ENCODE data around the gene SEC23IP. TPM values are rescaled to one million over a fixed set of nuclear protein-coding genes. Genes with fewer than 3 reads are reported as not detected.

Gene SEC23IP
- total RNA-seq, 2 donors from 2014 or later: 14.5 to 16.4 TPM

DNA sequence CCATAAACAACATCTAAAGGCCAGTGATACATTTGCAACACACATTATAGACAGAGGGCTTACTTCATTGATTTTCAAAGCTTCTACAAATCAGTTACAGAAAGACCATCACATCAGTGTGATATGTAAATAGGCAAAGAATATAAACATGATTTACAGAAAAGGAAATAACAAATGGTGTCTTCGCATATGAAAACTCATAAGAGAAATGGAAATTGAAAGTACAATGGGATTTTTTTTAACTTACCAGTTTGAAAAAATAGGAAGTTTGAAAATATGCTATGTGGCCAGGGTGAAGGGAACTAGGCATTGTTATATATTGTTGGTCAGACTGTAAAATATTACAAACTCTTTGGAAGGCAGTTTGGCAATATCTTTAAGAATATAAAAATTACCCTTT lies 27.3 kb downstream of the SEC23IP start:
- Histone ChIP-seq H3K27ac (no peak overlapping the region), H3K27me3 (no peaks in the 10 kb centered on the region), H3K9me3 (no peaks in the 10 kb centered on the region), H3K4me1 (no peaks in the 10 kb centered on the region), H3K36me3 (peaks cover 73% of the 10 kb centered on the region), H3K4me3 (no peak overlapping the region)
- TF ChIP-seq, protein P1, sequence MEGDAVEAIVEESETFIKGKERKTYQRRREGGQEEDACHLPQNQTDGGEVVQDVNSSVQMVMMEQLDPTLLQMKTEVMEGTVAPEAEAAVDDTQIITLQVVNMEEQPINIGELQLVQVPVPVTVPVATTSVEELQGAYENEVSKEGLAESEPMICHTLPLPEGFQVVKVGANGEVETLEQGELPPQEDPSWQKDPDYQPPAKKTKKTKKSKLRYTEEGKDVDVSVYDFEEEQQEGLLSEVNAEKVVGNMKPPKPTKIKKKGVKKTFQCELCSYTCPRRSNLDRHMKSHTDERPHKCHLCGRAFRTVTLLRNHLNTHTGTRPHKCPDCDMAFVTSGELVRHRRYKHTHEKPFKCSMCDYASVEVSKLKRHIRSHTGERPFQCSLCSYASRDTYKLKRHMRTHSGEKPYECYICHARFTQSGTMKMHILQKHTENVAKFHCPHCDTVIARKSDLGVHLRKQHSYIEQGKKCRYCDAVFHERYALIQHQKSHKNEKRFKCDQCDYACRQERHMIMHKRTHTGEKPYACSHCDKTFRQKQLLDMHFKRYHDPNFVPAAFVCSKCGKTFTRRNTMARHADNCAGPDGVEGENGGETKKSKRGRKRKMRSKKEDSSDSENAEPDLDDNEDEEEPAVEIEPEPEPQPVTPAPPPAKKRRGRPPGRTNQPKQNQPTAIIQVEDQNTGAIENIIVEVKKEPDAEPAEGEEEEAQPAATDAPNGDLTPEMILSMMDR (IDR thresholded peaks at IDR 0.05): no peak
- no peak for DNase-seq (ENCODE audit: low spot score)

DNA sequence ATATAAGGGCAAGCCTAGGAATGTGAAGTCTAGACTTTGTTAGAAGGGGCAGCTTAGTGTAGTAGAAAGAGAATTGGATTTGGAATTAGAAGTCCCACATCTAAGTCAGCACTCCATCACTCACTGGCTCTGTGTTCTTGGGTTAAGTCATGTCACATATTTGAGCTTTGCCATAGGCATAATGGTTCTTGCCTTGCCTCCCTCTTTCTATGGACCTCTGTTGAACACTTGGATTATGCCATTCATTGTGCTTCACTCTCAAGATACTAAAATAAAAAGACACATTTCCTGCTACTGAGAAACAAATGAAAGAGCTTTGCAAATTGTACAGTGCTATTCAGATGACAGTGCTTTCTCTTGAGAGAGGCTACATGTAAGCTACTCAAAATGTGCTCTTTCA lies 35.9 kb downstream of the SEC23IP start:
- no peak overlapping the region for H3K4me3 ChIP-seq
- TF ChIP-seq, protein P1 (IDR thresholded peaks at IDR 0.05): no peak
- no peaks in the 10 kb centered on the region for H3K4me1 ChIP-seq
- no peaks in the 10 kb centered on the region for H3K9me3 ChIP-seq
- peaks cover 82% of the 10 kb centered on the region for H3K36me3 ChIP-seq
- no peak for DNase-seq (ENCODE audit: low spot score)
- H3K27me3 ChIP-seq: no peaks in the 10 kb centered on the region
- H3K27ac ChIP-seq: no peak overlapping the region

DNA sequence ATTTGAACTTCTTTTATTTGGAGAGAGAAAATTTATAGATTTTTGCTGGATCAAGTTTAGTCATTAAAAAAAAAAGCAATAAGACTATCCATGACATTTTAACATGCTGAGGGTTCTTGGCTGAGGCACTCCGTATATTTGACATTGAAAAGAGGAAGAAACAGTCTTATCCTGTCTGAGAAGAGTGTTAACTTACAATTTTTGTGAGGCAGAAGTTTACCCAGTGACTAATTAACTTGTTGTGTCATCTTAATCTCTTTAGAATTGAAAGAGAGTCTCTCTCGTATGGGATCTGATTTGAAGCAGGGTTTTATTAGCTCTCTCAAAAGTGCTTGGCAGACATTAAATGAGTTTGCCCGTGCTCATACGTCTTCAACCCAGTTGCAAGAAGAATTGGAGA lies 39.3 kb downstream of the SEC23IP start:
- Histone ChIP-seq H3K4me1 (no peaks in the 10 kb centered on the region), H3K36me3 (peaks cover 84% of the 10 kb centered on the region), H3K9me3 (no peaks in the 10 kb centered on the region), H3K27ac (no peak overlapping the region), H3K4me3 (no peak overlapping the region), H3K27me3 (no peaks in the 10 kb centered on the region)
- TF ChIP-seq, protein P1 (IDR thresholded peaks at IDR 0.05): no peak
- DNase-seq (ENCODE audit: low spot score): no peak

DNA sequence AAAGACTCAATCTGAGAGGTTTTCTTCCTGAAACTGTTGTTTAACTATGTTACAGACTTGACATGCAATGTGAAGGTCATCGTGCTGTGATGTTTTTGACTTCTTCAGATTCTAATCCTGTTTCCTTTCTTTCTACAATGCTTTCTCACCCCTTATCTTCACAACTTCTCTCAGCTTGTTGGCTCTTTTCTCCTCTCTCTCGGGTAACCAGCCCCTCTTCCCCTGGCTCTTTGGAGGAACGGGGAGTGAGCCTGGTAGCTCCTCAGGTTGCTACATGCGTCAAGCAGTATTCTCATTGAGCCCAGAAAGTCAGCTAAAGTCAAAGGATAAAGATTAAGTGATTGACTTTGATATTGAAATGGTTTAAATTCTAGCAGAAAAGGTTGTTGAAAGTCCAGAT lies 40.1 kb downstream of the SEC23IP start:
- Histone ChIP-seq H3K27me3 (no peaks in the 10 kb centered on the region), H3K9me3 (no peaks in the 10 kb centered on the region), H3K4me1 (no peaks in the 10 kb centered on the region), H3K4me3 (no peak overlapping the region), H3K36me3 (peaks cover 76% of the 10 kb centered on the region), H3K27ac (no peak overlapping the region)
- DNase-seq (ENCODE audit: low spot score): no peak
- TF ChIP-seq, protein P1 (IDR thresholded peaks at IDR 0.05): no peak

DNA sequence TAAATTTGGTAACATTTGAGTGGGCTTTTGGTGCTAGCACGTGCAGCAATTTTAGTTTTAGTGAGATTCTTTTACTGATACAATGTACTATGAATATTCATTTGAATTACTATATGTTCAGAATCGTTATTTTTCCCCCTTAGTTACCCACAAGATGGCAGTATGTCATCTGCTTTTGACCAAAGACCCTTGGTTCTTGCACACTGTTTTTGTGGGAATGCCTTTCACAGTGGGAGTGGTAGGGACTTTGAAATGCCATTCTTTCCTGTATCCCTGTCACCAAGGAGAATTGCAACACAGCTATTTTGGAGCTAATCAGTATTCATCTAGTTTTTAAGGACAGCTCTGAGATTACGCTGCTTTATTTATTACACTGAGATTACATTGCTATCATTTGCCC lies 40.6 kb downstream of the SEC23IP start:
- no peaks in the 10 kb centered on the region for H3K9me3 ChIP-seq
- no peak overlapping the region for H3K27ac ChIP-seq
- DNase-seq (ENCODE audit: low spot score): no peak
- no peak overlapping the region for H3K4me3 ChIP-seq
- H3K4me1 ChIP-seq: no peaks in the 10 kb centered on the region
- H3K36me3 ChIP-seq: peaks cover 76% of the 10 kb centered on the region
- no peaks in the 10 kb centered on the region for H3K27me3 ChIP-seq
- TF ChIP-seq, protein P1 (IDR thresholded peaks at IDR 0.05): no peak

DNA sequence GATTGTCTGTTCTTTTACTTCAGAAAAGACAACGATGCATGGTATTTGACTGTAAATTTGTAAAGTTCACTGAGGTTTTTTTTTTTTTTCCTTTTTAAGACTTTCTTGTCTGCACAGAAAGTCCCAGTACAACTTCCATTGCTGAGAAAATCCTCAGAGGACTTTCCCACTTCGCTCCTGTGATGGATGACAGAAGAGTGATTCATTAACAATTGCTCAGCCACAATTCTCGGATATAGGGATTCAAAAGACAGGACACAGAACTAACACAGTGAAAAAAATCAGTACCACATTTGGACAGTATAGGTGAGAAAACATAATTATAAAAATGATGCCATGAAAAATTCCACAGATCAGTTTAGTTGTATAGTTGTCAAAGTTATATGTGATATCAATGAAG lies 48.0 kb downstream of the SEC23IP start:
- DNase-seq (ENCODE audit: low spot score): no peak
- Histone ChIP-seq H3K27ac (no peak overlapping the region), H3K27me3 (no peaks in the 10 kb centered on the region), H3K9me3 (no peaks in the 10 kb centered on the region), H3K36me3 (peaks cover 50% of the 10 kb centered on the region), H3K4me1 (no peaks in the 10 kb centered on the region), H3K4me3 (no peak overlapping the region)
- TF ChIP-seq, protein P1 (IDR thresholded peaks at IDR 0.05): no peak

Data from right atrium auricular region (tissue), 2 donors.